Stomach (tissue), 9 donors: ENCODE measurements around the gene DNAJC15. TPM values are rescaled to one million over a fixed set of nuclear protein-coding genes. Genes with fewer than 3 reads are reported as not detected.

Experiments used
- DNase-seq, 2 donors: peaks; one replicate each; pipeline versions ENCODE4 v3.0.0 to v3.0.0-alpha.2; 2013 to 2019
- H3K27ac ChIP-seq, 5 donors: fragments of 200-600 bp in 4 of 5; sonication (generic) in 4 of 5; one replicate each; pipeline ENCODE4 v1.5.1; 2013 to 2019; ENCODE audit warnings: mild to moderate bottlenecking in 1 of 5, moderate library complexity in 1 of 5
- H3K27me3 ChIP-seq, 3 donors: fragments of 200-600 bp; sonication (generic); one replicate each; pipeline ENCODE4 v1.5.1; 2017 to 2019; ENCODE audit warnings: mixed run types in 1 of 3
- H3K36me3 ChIP-seq, 4 donors: fragments of 200-600 bp; sonication (generic); 1 replicate in 3 of 4; 2 replicates in 1 of 4; pipeline ENCODE4 v1.5.1; 2016 to 2019
- H3K4me1 ChIP-seq, 4 donors: fragments of 200-600 bp; sonication (generic); one replicate each; pipeline ENCODE4 v1.5.1; 2016 to 2019
- H3K4me3 ChIP-seq, 4 donors: fragments of 200-600 bp; sonication (generic) in 3 of 4; one replicate each; pipeline ENCODE4 v1.5.1; 2016 to 2019; ENCODE audit warnings: mild to moderate bottlenecking in 1 of 4
- H3K9me3 ChIP-seq, 4 donors: fragments of 200-600 bp; sonication (generic); one replicate each; pipeline ENCODE4 v1.5.1; 2016 to 2019
- EP300 ChIP-seq: sonication (generic); formaldehyde crosslinking; IDR thresholded peaks from one replicate; pipeline ENCODE4 v1.6.1; 2017; ENCODE audit warnings: antibody characterized with exemption
- POLR2A ChIP-seq, 4 donors: fragments of 450-650 bp; IDR thresholded peaks; one replicate each; pipeline ENCODE4 v1.6.1; 2016; ENCODE audit warnings: antibody characterized with exemption in 4 of 4, control low read depth in 2 of 4, mild to moderate bottlenecking in 1 of 4, moderate library complexity in 1 of 4
- POLR2AphosphoS5 ChIP-seq, 3 donors: sonication (generic); formaldehyde crosslinking; IDR thresholded peaks; one replicate each; pipeline ENCODE4 v1.6.1; 2016; ENCODE audit warnings: antibody characterized with exemption in 3 of 3
- WGBS, 5 donors: extraction: QIAGEN DNeasy Blood & Tissue Kit in 3 of 5; methylation state at CpG; one replicate each; pipeline versions ENCODE4 v1.1.5 to v1.1.7; 2013 to 2018; 5-methylcytosine and 5-hydroxymethylcytosine counted together
- intact Hi-C: fragments of 100-400 bp; cut with DNase I; formaldehyde crosslinking; loops from one replicate; pipeline ENCODE4 v1.15.1; 2023; ENCODE audit warnings: low total_unique reads
- polyA plus RNA-seq, 3 donors: library from polyadenylated mRNA; stranded (reverse); fragments of 200-250 nt; gene quantifications; one replicate each; pipeline ENCODE4 v1.2.3, GENCODE V29; 2013
- total RNA-seq, 5 donors: library from RNA; depleted of rRNA; stranded (reverse); fragments of >200 nt; gene quantifications; one replicate each; pipeline versions ENCODE4 v1.1.0 to v1.2.3, GENCODE V29; 2014 to 2016
- TF ChIP-seq, protein P1 (sequence below), 7 experiments: fragments of 450-650 bp in 4 of 7; fragments of 200-600 bp in 3 of 7; sonication (generic) in 3 of 7; IDR thresholded peaks; one replicate each; pipeline ENCODE4 v1.5.1; 2016 to 2019; ENCODE audit warnings: antibody characterized with exemption in 7 of 7, control low read depth in 2 of 7, mild to moderate bottlenecking in 1 of 7
- donor health status: healthy with polysubstance abuse.
- donor health status: Bipolar disorder and iron deficiency.
- donor health status: healthy.

Gene DNAJC15
- total and polyA plus RNA-seq, 8 donors = 4.5 to 19.3 (median 10.7) TPM

DNA sequence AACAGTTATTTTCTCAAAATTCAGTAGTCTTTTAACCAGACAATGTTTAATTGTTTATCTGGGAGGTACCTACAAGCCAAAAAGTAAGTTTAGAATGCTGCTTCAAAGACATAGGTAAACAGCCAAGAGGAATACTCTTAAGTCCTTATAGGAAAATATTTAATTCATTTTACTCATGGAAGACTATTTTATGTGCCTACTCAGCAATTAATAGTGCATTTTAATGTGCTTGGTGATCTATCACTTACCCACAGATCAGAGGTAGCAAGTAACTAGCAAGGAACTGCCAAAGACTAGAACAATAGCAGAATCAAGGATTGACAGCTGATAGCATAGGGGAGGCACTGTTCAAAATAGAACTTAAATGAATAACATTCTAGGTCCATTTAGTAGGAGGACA, 60.4 kb downstream of the DNAJC15 start:
- Histone ChIP-seq H3K9me3 (no peaks in the 10 kb centered on the region), H3K36me3 (peaks cover 0 to 18% (median 11%) of the 10 kb centered on the region in 4 donors), H3K27me3 (no peaks in the 10 kb centered on the region), H3K4me3 (no peak overlapping the region), H3K4me1 (peaks cover 6 to 27% (median 11%) of the 10 kb centered on the region in 4 donors), H3K27ac (no peak overlapping the region)
- intact Hi-C loops = loop anchor here (10.0 kb wide), 1 partner anchor 721 kb away; no protein-coding TSS in a partner anchor
- TF ChIP-seq EP300 (no peak), POLR2A (IDR thresholded peaks at IDR 0.05) (no peak), POLR2AphosphoS5 (IDR thresholded peaks at IDR 0.05) (no peak)
- TF ChIP-seq, protein P1, sequence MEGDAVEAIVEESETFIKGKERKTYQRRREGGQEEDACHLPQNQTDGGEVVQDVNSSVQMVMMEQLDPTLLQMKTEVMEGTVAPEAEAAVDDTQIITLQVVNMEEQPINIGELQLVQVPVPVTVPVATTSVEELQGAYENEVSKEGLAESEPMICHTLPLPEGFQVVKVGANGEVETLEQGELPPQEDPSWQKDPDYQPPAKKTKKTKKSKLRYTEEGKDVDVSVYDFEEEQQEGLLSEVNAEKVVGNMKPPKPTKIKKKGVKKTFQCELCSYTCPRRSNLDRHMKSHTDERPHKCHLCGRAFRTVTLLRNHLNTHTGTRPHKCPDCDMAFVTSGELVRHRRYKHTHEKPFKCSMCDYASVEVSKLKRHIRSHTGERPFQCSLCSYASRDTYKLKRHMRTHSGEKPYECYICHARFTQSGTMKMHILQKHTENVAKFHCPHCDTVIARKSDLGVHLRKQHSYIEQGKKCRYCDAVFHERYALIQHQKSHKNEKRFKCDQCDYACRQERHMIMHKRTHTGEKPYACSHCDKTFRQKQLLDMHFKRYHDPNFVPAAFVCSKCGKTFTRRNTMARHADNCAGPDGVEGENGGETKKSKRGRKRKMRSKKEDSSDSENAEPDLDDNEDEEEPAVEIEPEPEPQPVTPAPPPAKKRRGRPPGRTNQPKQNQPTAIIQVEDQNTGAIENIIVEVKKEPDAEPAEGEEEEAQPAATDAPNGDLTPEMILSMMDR (IDR thresholded peaks at IDR 0.05) = no peak
- no peak for DNase-seq

DNA sequence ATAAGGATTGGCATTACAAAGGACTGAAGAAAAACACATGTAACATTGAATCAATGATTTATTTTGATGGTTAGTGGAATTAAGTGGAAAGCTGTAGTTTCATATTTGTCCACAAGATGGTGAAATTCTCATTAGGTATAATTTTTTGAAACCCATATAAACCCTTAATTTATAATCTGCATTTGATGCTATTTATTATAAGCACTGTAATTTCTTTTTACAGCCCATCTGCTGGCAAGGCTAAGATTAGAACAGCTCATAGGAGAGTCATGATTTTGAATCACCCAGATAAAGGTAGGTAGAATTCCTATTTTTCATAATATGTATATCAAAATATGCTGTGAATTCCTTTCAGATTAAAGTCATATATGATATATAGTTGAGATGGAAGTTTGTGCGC, 62.2 kb downstream of the DNAJC15 start:
- no peak overlapping the region for H3K27ac ChIP-seq
- no peak for TF ChIP-seq EP300
- TF ChIP-seq, protein P1 (IDR thresholded peaks at IDR 0.05) = peak in 5 of 7 experiments; percentile 43 to 77 (median 56)
- H3K36me3 ChIP-seq = peaks cover 0 to 18% (median 6%) of the 10 kb centered on the region in 4 donors
- H3K4me1 ChIP-seq = peaks cover 6 to 27% (median 11%) of the 10 kb centered on the region in 4 donors
- 91 to 98% (median 98%) methylated on average over 1 of the region's 1 CpG for WGBS, 5 donors
- H3K4me3 ChIP-seq = no peak overlapping the region
- no peaks in the 10 kb centered on the region for H3K27me3 ChIP-seq
- intact Hi-C loops = loop anchor here (10.0 kb wide), 1 partner anchor 719 kb away; no protein-coding TSS in a partner anchor
- no peaks in the 10 kb centered on the region for H3K9me3 ChIP-seq
- DNase-seq = peak in 1 of 2 donors; percentile 61

DNA sequence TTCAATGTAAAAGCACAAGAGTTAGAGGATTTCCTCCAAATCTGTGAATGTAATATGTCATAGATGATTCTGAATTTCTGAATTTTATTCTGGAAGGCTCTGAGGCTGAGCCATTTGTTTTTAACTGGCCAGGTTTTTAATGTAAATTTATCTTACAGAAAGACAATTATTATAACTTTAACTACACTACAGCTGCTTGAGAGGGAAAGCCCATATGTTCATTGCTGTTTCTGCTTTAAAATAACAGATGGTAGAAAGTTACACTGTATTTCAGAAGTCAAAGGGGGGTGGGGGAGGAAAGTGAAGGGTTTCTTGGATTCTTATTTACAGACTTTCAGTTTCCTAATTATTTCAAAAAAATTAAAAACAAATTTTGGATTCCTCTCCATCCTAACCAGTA, 62.8 kb downstream of the DNAJC15 start:
- no peak for DNase-seq
- H3K4me3 ChIP-seq = no peak overlapping the region
- TF ChIP-seq EP300 (no peak), POLR2A (IDR thresholded peaks at IDR 0.05) (no peak), POLR2AphosphoS5 (IDR thresholded peaks at IDR 0.05) (no peak)
- TF ChIP-seq, protein P1 (IDR thresholded peaks at IDR 0.05) = no peak
- no peaks in the 10 kb centered on the region for H3K9me3 ChIP-seq
- peaks cover 0 to 11% (median 4%) of the 10 kb centered on the region in 4 donors for H3K36me3 ChIP-seq
- peaks cover 6 to 27% (median 11%) of the 10 kb centered on the region in 4 donors for H3K4me1 ChIP-seq
- intact Hi-C loops = loop anchor here (10.0 kb wide), 1 partner anchor 719 kb away; no protein-coding TSS in a partner anchor
- no peaks in the 10 kb centered on the region for H3K27me3 ChIP-seq
- no peak overlapping the region for H3K27ac ChIP-seq

DNA sequence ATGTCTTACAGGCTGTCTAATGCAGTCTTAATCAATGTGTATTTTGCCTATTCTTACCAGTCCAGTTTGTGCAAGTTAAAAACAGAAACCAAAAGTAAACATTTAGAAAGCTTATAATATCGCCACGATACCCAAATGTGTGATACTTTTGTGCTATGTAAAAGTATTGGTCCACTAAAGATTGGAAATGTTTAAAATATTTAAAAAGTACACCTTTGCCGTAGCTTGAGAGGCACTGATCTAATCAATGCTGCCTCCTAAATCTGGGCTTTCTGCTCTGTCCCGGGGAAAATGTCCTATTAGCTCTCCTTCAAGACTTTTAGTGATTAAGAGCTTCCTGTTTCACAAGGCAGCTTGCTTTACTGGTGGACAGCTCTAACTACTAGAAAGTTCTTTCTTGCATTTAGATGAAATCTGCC, 64.7 kb downstream of the DNAJC15 start:
- peaks cover 6 to 27% (median 11%) of the 10 kb centered on the region in 4 donors for H3K4me1 ChIP-seq
- 6 to 25% (median 17%) methylated on average over 4 of the region's 4 CpGs for WGBS, 5 donors
- peak overlapping the region; percentile 19 to 43 (median 34) for H3K4me3 ChIP-seq
- no peaks in the 10 kb centered on the region for H3K27me3 ChIP-seq
- DNase-seq = peak in 1 of 2 donors; percentile 49
- no peak for TF ChIP-seq POLR2AphosphoS5 (IDR thresholded peaks at IDR 0.05)
- TF ChIP-seq POLR2A (IDR thresholded peaks at IDR 0.05) = no peak
- TF ChIP-seq, protein P1 (IDR thresholded peaks at IDR 0.05) = no peak
- TF ChIP-seq EP300 = no peak
- H3K9me3 ChIP-seq = no peaks in the 10 kb centered on the region
- H3K27ac ChIP-seq = peak overlapping the region; percentile 64 to 82 (median 73)
- peaks cover 0 to 5% (median 0%) of the 10 kb centered on the region in 4 donors for H3K36me3 ChIP-seq
- intact Hi-C loops = loop anchor here (10.0 kb wide), 1 partner anchor 717 kb away; no protein-coding TSS in a partner anchor
